Esophagus mucosa (tissue), 1 donor: ENCODE measurements around the gene FANCC. TPM values are rescaled to one million over a fixed set of nuclear protein-coding genes. Genes with fewer than 3 reads are reported as not detected.
A peak's percentile ranks its signal among the peaks of the same experiment; 100 is the strongest.

Experiments
- ATAC-seq: fragments of 200-7000 bp; cut with Tn5 transposase; one replicate; pipeline ENCODE4 v1.9.1; 2020
- total RNA-seq: library from RNA; stranded (reverse); gene quantifications from one replicate; pipeline ENCODE4 v1.2.4, GENCODE V29; 2023
- donor health status: DM: yes; HTN: yes; CAD: no.

Gene FANCC
- total RNA-seq, 1 donor from 2014 or later: 5.2 TPM

GRCh38 chr9:95189251-95190098 is 128.0 kb downstream of the FANCC start:
- ATAC-seq: peak; percentile 26

DNA sequence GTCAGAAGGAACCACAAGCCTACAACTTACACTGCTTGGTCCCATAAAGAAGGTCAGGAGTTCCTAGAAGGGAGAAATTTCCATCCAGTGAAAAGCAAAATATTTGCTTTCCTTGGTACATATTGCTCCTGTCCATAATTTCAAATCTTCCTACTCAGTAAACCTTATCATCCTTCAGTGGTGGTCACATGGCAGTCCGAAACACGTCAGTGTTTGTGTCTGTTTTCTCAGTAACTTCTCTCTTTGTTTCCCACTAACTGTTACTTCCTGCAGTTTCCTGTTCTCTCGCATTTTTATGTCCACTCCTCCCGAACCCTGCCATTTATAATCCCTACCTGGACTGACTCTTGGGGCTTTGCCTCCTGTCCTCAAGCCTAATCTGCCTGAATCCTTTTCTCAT is 129.1 kb downstream of the FANCC start:
- no peak for ATAC-seq

DNA sequence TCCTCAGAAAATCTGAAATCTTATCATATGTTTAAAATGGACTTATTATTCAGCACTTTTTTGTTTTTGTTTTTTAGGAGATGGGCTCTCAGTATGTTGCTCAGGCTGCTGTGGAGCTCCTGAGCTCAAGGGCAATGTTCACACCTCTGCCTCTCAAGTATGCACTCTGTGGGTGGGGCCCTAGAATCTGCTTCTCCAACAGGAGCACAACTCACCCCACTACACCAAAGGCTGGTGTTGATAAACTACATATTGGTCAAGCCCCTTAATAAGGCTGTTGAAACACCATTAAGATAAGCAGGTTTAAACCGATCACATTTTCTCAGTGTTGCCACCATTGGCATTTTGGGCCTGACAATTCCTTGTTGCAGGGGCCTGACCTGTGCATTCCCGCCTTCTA is 131.6 kb downstream of the FANCC start:
- ATAC-seq: no peak

- ATAC-seq: no peak
Observed at GRCh38 chr9:95182854-95183563, 134.5 kb downstream of the FANCC start.

GRCh38 chr9:95181835-95182234 is 135.7 kb downstream of the FANCC start:
- ATAC-seq: no peak

DNA sequence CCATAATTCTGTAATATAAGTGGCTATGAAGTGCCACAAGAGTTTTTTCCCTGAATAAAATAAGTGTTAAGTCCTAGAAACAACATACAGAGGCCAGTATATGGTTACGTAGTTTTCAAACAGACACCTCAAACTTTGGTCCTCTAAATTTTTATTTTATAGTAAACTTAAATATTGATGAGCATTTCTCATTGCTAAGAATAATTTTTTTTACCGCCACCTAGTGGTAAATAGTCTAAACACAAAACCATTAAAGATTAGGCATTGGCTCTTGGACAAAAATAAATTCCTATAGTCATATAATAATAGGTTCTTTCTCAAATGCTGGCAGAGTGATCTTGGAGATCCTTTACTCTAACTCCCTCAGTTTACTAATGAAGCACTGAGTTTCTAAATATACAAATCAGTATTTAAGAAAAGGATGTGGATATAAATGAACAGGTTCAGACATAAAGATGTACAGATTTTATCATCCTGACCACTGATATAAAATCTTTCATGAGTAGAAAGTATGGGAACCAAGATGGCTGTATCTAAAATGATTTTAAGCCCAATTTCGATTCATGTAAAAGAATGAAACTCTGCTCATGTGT is 136.2 kb downstream of the FANCC start:
- ATAC-seq: no peak

DNA sequence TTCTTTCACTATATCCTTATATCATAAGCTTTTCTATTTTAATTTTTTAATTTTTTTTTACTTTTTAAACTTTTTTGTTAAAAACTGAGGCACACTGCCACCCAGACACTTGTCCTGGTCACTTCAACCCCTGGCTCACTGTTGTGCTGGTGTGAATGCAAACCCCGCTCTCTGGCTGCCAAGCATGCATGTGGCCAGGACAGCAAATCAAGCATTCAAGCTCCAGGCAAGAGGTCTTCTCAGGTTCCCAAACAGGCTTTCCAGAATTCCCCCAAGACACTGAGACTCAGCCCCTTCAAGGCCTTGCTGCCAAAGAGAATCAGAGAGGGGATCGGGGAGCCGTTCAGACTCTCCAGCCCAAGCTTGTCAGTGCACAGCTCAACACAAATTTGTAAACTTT is 139.9 kb downstream of the FANCC start:
- no peak for ATAC-seq

- no peak for ATAC-seq
Observed at GRCh38 chr9:95176755-95177319, 140.7 kb downstream of the FANCC start.

GRCh38 chr9:95175523-95175922 is 142.0 kb downstream of the FANCC start:
- ATAC-seq: no peak

GRCh38 chr9:95174038-95174437 is 143.5 kb downstream of the FANCC start:
- ATAC-seq: no peak

DNA sequence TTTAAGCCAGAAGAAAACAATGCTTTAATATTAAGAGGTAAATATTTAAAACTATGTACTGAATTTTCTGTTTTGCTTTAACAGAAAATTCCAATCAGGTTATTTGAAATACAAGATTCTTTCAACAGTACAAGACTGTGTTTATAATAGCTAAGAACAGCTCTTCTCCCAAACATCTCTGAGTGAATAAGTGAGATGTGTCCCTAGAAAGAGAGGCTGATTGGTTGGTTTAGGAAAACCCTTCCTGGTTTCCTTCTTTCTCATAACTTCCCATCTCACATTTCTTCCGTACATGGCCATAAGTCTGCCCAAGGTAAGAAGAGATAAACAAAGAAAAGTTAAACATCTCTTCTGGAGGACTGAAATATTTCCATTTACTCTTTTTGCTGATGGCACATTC is 145.9 kb downstream of the FANCC start:
- ATAC-seq: no peak

GRCh38 chr9:95171001-95171400 is 146.5 kb downstream of the FANCC start:
- no peak for ATAC-seq

DNA sequence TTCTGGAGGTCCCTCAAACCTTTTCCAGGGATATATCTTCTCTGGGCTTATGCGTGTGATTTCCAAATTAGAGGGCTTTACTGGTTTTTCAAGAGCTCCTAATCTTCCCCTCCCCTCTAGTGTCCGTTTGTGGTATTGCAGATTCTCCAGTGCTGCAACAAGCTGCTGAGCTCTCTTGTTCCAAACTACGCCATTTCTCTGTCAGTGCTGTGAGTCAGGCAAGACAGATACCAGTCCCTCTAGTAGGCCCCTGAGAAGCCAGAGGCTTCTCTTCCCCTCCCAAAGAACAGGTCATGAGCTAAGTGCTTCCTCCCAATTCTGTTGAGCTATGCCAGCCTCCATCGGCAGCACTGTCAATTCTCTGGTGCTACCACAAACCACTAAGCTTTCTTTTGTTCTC is 149.5 kb downstream of the FANCC start:
- peak; percentile 93 for ATAC-seq

- no peak for ATAC-seq
Observed at GRCh38 chr9:95165004-95165403, 152.5 kb downstream of the FANCC start.

DNA sequence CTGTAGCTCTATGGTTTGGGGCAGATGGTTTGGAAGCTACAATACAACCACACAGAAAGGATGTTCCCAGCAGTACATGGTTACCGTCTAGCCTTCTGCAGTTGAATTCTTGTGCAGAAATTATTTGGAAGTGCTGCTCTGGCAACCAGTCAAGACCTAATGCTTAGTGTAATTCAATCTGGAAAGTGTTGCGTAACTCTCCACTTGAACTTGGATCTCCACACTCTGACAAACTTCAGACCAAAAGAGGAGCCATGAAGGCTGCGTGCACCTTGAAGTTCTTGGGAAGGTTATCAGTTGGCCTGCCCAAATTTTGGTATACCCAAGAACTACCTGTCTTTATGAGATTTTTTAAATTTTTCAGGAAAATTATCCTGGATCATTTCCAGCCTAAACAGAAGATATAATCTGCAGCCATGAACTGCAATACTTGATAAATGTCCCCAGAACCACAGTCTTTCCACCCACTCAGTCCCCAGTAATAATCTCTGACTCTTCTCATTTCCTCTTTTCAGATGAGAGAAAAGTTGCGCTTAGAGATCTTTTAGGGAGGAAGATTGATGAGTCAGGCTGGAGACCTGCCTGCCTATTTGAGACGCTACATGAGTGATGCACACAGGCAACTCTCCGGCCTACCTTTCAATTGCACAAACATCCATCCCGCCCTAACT is 159.9 kb downstream of the FANCC start:
- peak; percentile 49 for ATAC-seq

GRCh38 chr9:95156074-95156473 is 161.4 kb downstream of the FANCC start:
- ATAC-seq: no peak

GRCh38 chr9:95155220-95155619 is 162.3 kb downstream of the FANCC start:
- no peak for ATAC-seq

- no peak for ATAC-seq
Observed at GRCh38 chr9:95150903-95151302, 166.6 kb downstream of the FANCC start.

GRCh38 chr9:95148208-95148520 is 169.3 kb downstream of the FANCC start:
- ATAC-seq: no peak

DNA sequence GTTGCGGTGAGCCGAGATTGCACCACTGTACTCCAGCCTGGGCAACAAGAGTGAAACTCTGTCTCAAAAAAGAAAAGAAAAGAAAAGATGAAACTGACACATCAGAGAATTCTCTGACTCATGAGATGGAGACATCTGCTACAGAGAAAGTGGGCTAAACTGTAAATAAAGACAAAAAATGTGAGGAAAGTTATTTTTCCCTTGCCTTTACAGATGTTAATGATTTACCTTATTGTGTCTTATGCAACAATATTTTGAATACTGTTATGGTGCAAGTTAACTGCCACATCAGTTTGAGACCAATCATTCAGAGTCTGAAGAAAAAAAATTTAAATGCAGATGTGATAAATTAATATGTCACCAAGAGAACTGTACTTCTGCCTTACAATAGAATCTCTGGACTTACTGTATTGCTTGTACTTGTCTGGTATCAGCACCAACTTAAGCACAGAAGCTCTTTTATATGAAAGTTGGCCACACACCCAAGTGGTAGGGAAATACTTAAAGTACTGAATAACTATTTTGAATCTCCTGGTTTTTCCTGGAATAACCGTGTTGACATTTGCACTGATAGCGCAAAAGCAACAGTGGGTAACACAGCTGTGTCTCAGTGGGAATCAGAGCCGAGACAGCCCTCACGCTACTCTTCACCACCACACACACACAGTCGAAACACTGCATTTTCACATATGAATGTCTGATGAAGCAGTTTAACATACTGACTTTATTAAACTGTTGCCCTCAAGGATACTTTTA is 169.9 kb downstream of the FANCC start:
- ATAC-seq: no peak

DNA sequence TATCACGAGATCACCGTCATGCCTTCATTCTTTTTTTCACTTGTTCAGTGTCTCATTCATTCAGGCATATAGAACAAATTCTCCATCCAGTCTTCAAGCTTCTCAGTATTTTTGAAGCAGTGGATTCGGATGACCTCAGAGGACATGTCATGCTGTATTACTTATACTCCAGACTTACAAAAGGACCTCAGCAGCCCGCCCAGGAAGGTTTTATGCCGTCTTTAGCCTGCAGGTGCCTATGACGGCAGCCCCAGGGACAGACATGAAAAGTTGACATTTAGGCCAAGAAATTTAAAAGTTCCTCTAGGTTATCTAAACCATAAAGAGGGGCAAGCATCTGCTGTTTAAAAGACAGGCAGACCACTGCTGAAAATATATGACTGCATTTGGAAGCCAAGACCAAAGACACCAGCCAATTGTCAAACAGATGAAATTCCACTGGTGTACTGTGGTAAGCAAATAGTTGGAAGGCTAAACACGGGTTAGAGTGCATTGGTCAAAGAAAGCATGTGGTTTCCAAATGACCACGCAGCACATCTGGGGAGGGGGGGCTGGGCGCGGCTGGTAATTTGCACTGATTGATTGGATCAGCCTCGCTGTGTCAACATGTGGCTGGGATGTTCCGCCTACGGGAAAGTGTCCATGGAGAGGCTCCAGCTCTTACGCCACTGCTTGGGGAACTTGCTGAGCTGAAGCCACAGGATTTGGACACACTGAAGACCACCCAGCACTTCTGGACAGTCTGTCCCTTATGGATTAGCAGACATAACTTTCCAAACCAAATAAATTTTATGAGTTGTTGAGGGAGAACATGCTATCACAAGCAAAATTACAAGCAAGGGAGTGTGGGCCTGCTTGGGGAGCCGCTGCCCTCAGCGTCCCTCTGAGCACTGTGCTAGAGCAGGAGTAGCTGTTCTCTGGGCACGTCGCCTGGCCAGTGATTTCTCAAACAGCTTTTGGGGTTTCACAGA is 173.6 kb downstream of the FANCC start:
- peak; percentile 41 for ATAC-seq
